H1 (cell line): ENCODE results near the gene MPP2. TPM values are rescaled to one million over a fixed set of nuclear protein-coding genes. Genes with fewer than 3 reads are reported as not detected.

ENCODE experiments used
- CTCF ChIA-PET: fragments of 300-600 bp; sonication (Branson Sonifier 250); formaldehyde crosslinking; loops from one replicate; lab custom pipeline; 2021; ENCODE audit not compliant: partially characterized antibody; lab: Charles Lee
- POLR2A ChIA-PET: fragments of 300-600 bp; sonication (Branson Sonifier 250); formaldehyde crosslinking; loops from one replicate; lab custom pipeline; 2021; ENCODE audit warnings: inconsistent platforms; ENCODE audit not compliant: partially characterized antibody; lab: Charles Lee
- DNase-seq, 2 experiments: peaks; one replicate each; pipeline versions ENCODE4 v3.0.0 to v3.0.0-alpha.2; 2010 to 2022; ENCODE audit warnings: low spot score in 2 of 2, low read depth in 1 of 2, mixed read lengths in 1 of 2
- FAIRE-seq: peaks from 2 replicates; lab custom pipeline; 2011; peaks lifted over from hg19 to GRCh38; lab: Jason Lieb, UNC
- H2AFZ ChIP-seq: 2 replicates; pipeline ENCODE4 v1.8.1; 2012; ENCODE audit warnings: low read length, inconsistent platforms
- H2AK5ac ChIP-seq: 2 replicates; pipeline ENCODE4 v1.6.1; 2013; ENCODE audit warnings: low read depth, low read length
- H2BK120ac ChIP-seq: replicated peaks from 2 replicates; pipeline ENCODE3; 2013; ENCODE audit warnings: low read depth, low read length, inconsistent platforms
- H2BK12ac ChIP-seq: 2 replicates; pipeline ENCODE4 v1.6.1; 2013; ENCODE audit warnings: low read depth, low read length
- H2BK15ac ChIP-seq: 2 replicates; pipeline ENCODE4 v1.6.1; 2013; ENCODE audit warnings: low read length
- H2BK20ac ChIP-seq: 2 replicates; pipeline ENCODE4 v1.6.1; 2013; ENCODE audit warnings: low read length
- H2BK5ac ChIP-seq: 2 replicates; pipeline ENCODE4 v1.6.1; 2013; ENCODE audit warnings: low read depth, low read length
- H3K14ac ChIP-seq: 2 replicates; pipeline ENCODE4 v1.6.1; 2013; ENCODE audit warnings: inconsistent platforms; ENCODE audit not compliant: insufficient read length
- H3K18ac ChIP-seq: 2 replicates; pipeline ENCODE4 v1.6.1; 2013; ENCODE audit warnings: low read length; ENCODE audit errors: extremely low read depth
- H3K23ac ChIP-seq: 2 replicates; pipeline ENCODE4 v1.6.1; 2013; ENCODE audit warnings: inconsistent platforms; ENCODE audit not compliant: insufficient read length
- H3K23me2 ChIP-seq: 2 replicates; pipeline ENCODE4 v1.6.1; 2013; ENCODE audit warnings: low read depth, low read length
- H3K27ac ChIP-seq: 2 replicates; pipeline ENCODE4 v1.6.1; 2011; ENCODE audit warnings: low read depth, low read length, inconsistent platforms
- H3K27me3 ChIP-seq, 4 experiments: replicated peaks in 1 of 4; 1 replicate in 1 of 4; 2 replicates in 3 of 4; pipeline versions ENCODE4 v1.6.1 to v1.8.1; 2011 to 2013; ENCODE audit warnings: low read length in 3 of 4, mild to moderate bottlenecking in 3 of 4, inconsistent platforms in 2 of 4, mixed read lengths in 2 of 4, moderate library complexity in 1 of 4; ENCODE audit not compliant: control insufficient read depth in 3 of 4, insufficient read depth in 3 of 4; ENCODE audit errors: extremely low read depth in 1 of 4
- H3K36me3 ChIP-seq, 4 experiments: 2 replicates each; pipeline versions ENCODE4 v1.6.1 to v1.8.1; 2011 to 2013; ENCODE audit warnings: mild to moderate bottlenecking in 4 of 4, low read length in 3 of 4, moderate library complexity in 2 of 4, control low read depth in 1 of 4, inconsistent platforms in 1 of 4; ENCODE audit not compliant: insufficient read depth in 4 of 4, control insufficient read depth in 2 of 4
- H3K4ac ChIP-seq: replicated peaks from 2 replicates; pipeline ENCODE3; 2013; ENCODE audit warnings: low read length, low read depth, mixed read lengths, inconsistent platforms; ENCODE audit not compliant: insufficient read length
- H3K4me1 ChIP-seq, 4 experiments: replicated peaks in 1 of 4; 1 replicate in 1 of 4; 2 replicates in 3 of 4; pipeline versions ENCODE4 v1.6.1 to v1.8.1; 2011 to 2013; ENCODE audit warnings: low read length in 3 of 4, inconsistent platforms in 2 of 4, mixed read lengths in 1 of 4; ENCODE audit not compliant: insufficient read depth in 4 of 4, control insufficient read depth in 3 of 4
- H3K4me2 ChIP-seq, 2 experiments: 2 replicates each; pipeline versions ENCODE4 v1.6.1 to v1.8.1; 2011 to 2013; ENCODE audit warnings: low read depth in 2 of 2, low read length in 2 of 2, control low read depth in 1 of 2, inconsistent platforms in 1 of 2, mild to moderate bottlenecking in 1 of 2; ENCODE audit not compliant: insufficient read depth in 1 of 2
- H3K4me3 ChIP-seq, 4 experiments: fragments of 200-600, 300-600 bp in 1 of 4; sonication (generic), shearing (Covaris generic), sonication (Bioruptor Twin) in 1 of 4; 2 replicates each; pipeline versions ENCODE4 v1.5.1 to v1.8.1; 2011 to 2016; ENCODE audit warnings: low read length in 4 of 4, low read depth in 3 of 4, control low read depth in 2 of 4, inconsistent platforms in 2 of 4, mild to moderate bottlenecking in 2 of 4, mixed read lengths in 1 of 4, moderate library complexity in 1 of 4; ENCODE audit not compliant: insufficient read depth in 2 of 4; ENCODE audit errors: extremely low read depth in 1 of 4
- H3K56ac ChIP-seq: replicated peaks from 2 replicates; pipeline ENCODE3; 2013; ENCODE audit warnings: low read depth, mild to moderate bottlenecking, mixed read lengths, low read length, inconsistent platforms; ENCODE audit not compliant: insufficient read length
- H3K79me1 ChIP-seq: 2 replicates; pipeline ENCODE4 v1.6.1; 2013; ENCODE audit warnings: low read depth, low read length, control low read depth
- H3K79me2 ChIP-seq, 2 experiments: 2 replicates each; pipeline versions ENCODE4 v1.6.1 to v1.8.1; 2012 to 2013; ENCODE audit warnings: low read length in 2 of 2, mild to moderate bottlenecking in 2 of 2, inconsistent platforms in 1 of 2; ENCODE audit not compliant: insufficient read depth in 2 of 2, control insufficient read depth in 1 of 2
- H3K9ac ChIP-seq, 4 experiments: replicated peaks in 1 of 4; 1 replicate in 1 of 4; 2 replicates in 3 of 4; pipeline versions ENCODE4 v1.6.1 to v1.8.1; 2011 to 2013; ENCODE audit warnings: low read depth in 3 of 4, low read length in 3 of 4, control low read depth in 2 of 4, mild to moderate bottlenecking in 2 of 4, moderate library complexity in 2 of 4, inconsistent platforms in 1 of 4; ENCODE audit errors: extremely low read depth in 1 of 4
- H3K9me3 ChIP-seq, 2 experiments: 2 replicates each; pipeline versions ENCODE4 v1.6.1 to v1.8.1; 2012 to 2013; ENCODE audit warnings: mild to moderate bottlenecking in 2 of 2, moderate library complexity in 2 of 2, control low read depth in 1 of 2, inconsistent platforms in 1 of 2, low read depth in 1 of 2, low read length in 1 of 2, mixed read lengths in 1 of 2; ENCODE audit not compliant: insufficient read depth in 2 of 2
- H4K20me1 ChIP-seq, 2 experiments: replicated peaks in 1 of 2; 2 replicates each; pipeline versions ENCODE3 to v1.8.1; 2011 to 2013; ENCODE audit warnings: inconsistent platforms in 2 of 2, low read length in 2 of 2, mild to moderate bottlenecking in 1 of 2; ENCODE audit not compliant: insufficient read depth in 2 of 2, control insufficient read depth in 1 of 2
- H4K5ac ChIP-seq: 2 replicates; pipeline ENCODE4 v1.6.1; 2013; ENCODE audit warnings: low read length, low read depth, mixed read lengths, inconsistent platforms; ENCODE audit not compliant: insufficient read length
- H4K8ac ChIP-seq: 2 replicates; pipeline ENCODE4 v1.8.0; 2013; ENCODE audit warnings: mild to moderate bottlenecking, moderate library complexity, low read length, inconsistent platforms; ENCODE audit not compliant: insufficient read depth; ENCODE audit errors: extremely low read depth
- H4K91ac ChIP-seq: replicated peaks from 2 replicates; pipeline ENCODE3; 2013; ENCODE audit warnings: low read length, mixed read lengths, inconsistent platforms; ENCODE audit not compliant: insufficient read length
- ASH2L ChIP-seq: fragments of 200-600, 300-600 bp; sonication (generic); IDR thresholded peaks from one replicate; pipeline ENCODE4 v1.7.1; 2017; ENCODE audit warnings: low read length
- CBX8 ChIP-seq: fragments of 300-800, 300-1000 bp; sonication (generic); IDR thresholded peaks from 2 replicates; pipeline ENCODE4 v1.7.1; 2016; ENCODE audit warnings: low read depth, low read length, borderline replicate concordance
- CHD1 ChIP-seq: IDR thresholded peaks from 2 replicates; pipeline ENCODE4 v1.6.1; 2012; ENCODE audit warnings: low read depth, low read length, improper control_type of control experiment
- EGR1 ChIP-seq: IDR thresholded peaks from 2 replicates; pipeline ENCODE4 v1.6.1; 2011; ENCODE audit warnings: low read depth, low read length, borderline replicate concordance
- HDAC2 ChIP-seq, 2 experiments: fragments of 300-600 bp in 1 of 2; sonication (generic) in 1 of 2; IDR thresholded peaks; 2 replicates each; pipeline ENCODE4 v1.6.1; 2011 to 2012; ENCODE audit warnings: low read depth in 2 of 2, low read length in 2 of 2, mild to moderate bottlenecking in 2 of 2, moderate library complexity in 2 of 2, borderline replicate concordance in 1 of 2, inconsistent platforms in 1 of 2
- MAX ChIP-seq: IDR thresholded peaks from 2 replicates; pipeline ENCODE4 v1.6.1; 2012; ENCODE audit warnings: inconsistent platforms
- RBBP5 ChIP-seq: IDR thresholded peaks from 2 replicates; pipeline ENCODE4 v1.7.1; 2012; ENCODE audit warnings: low read depth, mild to moderate bottlenecking, inconsistent platforms, low read length, moderate library complexity, borderline replicate concordance
- WGBS, 2 experiments: shearing (Covaris generic) in 1 of 2; methylation state at CpG; one replicate each; pipeline versions ENCODE4 v1.1.6 to v1.1.7; 2013 to 2015; ENCODE audit warnings: low lambda C conversion rate in 2 of 2, mixed read lengths in 2 of 2, inconsistent platforms in 1 of 2, low coverage in 1 of 2, missing lambda C conversion rate in 1 of 2; ENCODE audit not compliant: insufficient replicate concordance in 2 of 2, insufficient coverage in 1 of 2, insufficient read length in 1 of 2; ENCODE audit errors: extremely low coverage in 1 of 2, missing lambda C conversion rate in 1 of 2; 5-methylcytosine and 5-hydroxymethylcytosine counted together
- polyA plus RNA-seq, 7 experiments: library from polyadenylated mRNA; depleted of rRNA in 3 of 7; stranded (reverse) in 5 of 7; unstranded in 2 of 7; fragments of >200 nt in 5 of 7; fragments of 200-250 nt in 2 of 7; gene quantifications; 1 replicate in 5 of 7; 2 replicates in 1 of 7; 4 replicates in 1 of 7; pipeline versions ENCODE4 v1.2.1 to v1.2.3, GENCODE V29; 2011 to 2013; ENCODE audit warnings: missing spikeins in 2 of 7, mixed read lengths in 2 of 7
- total RNA-seq: library from RNA; stranded (reverse); fragmentation: NEBNext Ultra II Directional; extraction: Animal tissue kit (Norgen Biotek cat#: 25700); gene quantifications from 2 replicates; pipeline ENCODE4 v1.2.1, GENCODE V29; 2021
- TF ChIP-seq, protein P1 (sequence below): IDR thresholded peaks from 2 replicates; pipeline ENCODE4 v1.6.1; 2012; ENCODE audit warnings: low read length, inconsistent platforms

MPP2 gene
- total and polyA plus RNA-seq, 2 of the 8 experiments (the other 6 are each of a cell fraction or from before 2014, with no cell fraction given) = 30.9 to 34.1 TPM

- Histone ChIP-seq H2BK12ac (peak overlapping the region; percentile 84; the same call in 1 of the 2 replicates), H3K79me2 (no peaks in the 10 kb centered on the region), H4K20me1 (no peaks in the 10 kb centered on the region), H2AK5ac (no peak overlapping the region), H3K79me1 (no peaks in the 10 kb centered on the region; the same call in 1 of the 2 replicates), H3K4ac (no peak overlapping the region), H4K5ac (no peak overlapping the region), H3K4me2 (peak overlapping the region; percentile 94 to 99), H2BK20ac (peak overlapping the region; percentile 75; the same call in 1 of the 2 replicates), H3K23me2 (peaks cover 20% of the 10 kb centered on the region), H2BK5ac (peak overlapping the region; percentile 71; the same call in 1 of the 2 replicates), H3K14ac (no peak overlapping the region), H2AFZ (peak overlapping the region; percentile 14; the same call in 1 of the 2 replicates), H3K18ac (peak overlapping the region; percentile 68; the same call in 1 of the 2 replicates), H3K4me1 (peaks cover 4 to 33% (median 27%) of the 10 kb centered on the region in 4 experiments), H3K9ac (no peak overlapping the region), H4K8ac (no peak overlapping the region), H3K36me3 (no peaks in the 10 kb centered on the region), H3K56ac (no peak overlapping the region), H2BK120ac (no peak overlapping the region), H3K4me3 (peak overlapping the region; percentile 42 to 81 (median 68)), H3K9me3 (no peaks in the 10 kb centered on the region), H3K23ac (no peak overlapping the region), H4K91ac (peak overlapping the region; percentile 11), H3K27me3 (peaks cover 0 to 21% (median 15%) of the 10 kb centered on the region in 4 experiments; a peak in 5 of 7 replicates), H2BK15ac (peak overlapping the region; percentile 3; the same call in 1 of the 2 replicates), H3K27ac (no peak overlapping the region)
- FAIRE-seq = no peak
- DNase-seq = peak in 1 of 2 experiments; percentile 90
- CTCF ChIA-PET = interaction anchor here (0.7 to 25.8 kb wide), 5 partner anchors 11 to 328 kb away, joined by 3 to 403 read pairs (median 5); no protein-coding TSS in a partner anchor
- POLR2A ChIA-PET = interaction anchor here (0.7 to 0.9 kb wide), 2 partner anchors 8 to 10 kb away, joined by 3 to 4 read pairs; no protein-coding TSS in a partner anchor
- WGBS, 2 experiments = 1% methylated on average over 30 of the region's 37 CpGs; no CpG with 5 or more reads in 1 of the 2 experiments
- peak in 1 of 2 experiments; percentile 57; a peak in 1 of 4 replicates for TF ChIP-seq HDAC2 (IDR thresholded peaks at IDR 0.05; ENCODE audit: borderline replicate concordance in 1 of 2, low read depth in 2 of 2, low read length in 2 of 2)
- TF ChIP-seq CHD1 = no peak
- TF ChIP-seq, protein P1, sequence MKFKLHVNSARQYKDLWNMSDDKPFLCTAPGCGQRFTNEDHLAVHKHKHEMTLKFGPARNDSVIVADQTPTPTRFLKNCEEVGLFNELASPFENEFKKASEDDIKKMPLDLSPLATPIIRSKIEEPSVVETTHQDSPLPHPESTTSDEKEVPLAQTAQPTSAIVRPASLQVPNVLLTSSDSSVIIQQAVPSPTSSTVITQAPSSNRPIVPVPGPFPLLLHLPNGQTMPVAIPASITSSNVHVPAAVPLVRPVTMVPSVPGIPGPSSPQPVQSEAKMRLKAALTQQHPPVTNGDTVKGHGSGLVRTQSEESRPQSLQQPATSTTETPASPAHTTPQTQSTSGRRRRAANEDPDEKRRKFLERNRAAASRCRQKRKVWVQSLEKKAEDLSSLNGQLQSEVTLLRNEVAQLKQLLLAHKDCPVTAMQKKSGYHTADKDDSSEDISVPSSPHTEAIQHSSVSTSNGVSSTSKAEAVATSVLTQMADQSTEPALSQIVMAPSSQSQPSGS = peak; percentile 67; the same call in 1 of the 2 replicates
- TF ChIP-seq ASH2L = peak; percentile 46
- TF ChIP-seq MAX = peak; percentile 95
- no peak for TF ChIP-seq RBBP5
- TF ChIP-seq CBX8 = no peak
- TF ChIP-seq EGR1 = peak; percentile 72; the same call in 1 of the 2 replicates
Observed at GRCh38 chr17:43905985-43906852, 1.1 kb downstream of the MPP2 start.
